Left renal pelvis (tissue), 4 donors: ENCODE data around the gene GRM1. TPM values are rescaled to one million over a fixed set of nuclear protein-coding genes. Genes with fewer than 3 reads are reported as not detected.

Experiments used
- DNase-seq, 4 donors: peaks; one replicate each; pipeline ENCODE4 v3.0.0-alpha.2; 2013; ENCODE audit warnings: low read depth in 4 of 4, low spot score in 3 of 4
- polyA plus RNA-seq, 4 donors: library from polyadenylated mRNA; unstranded; fragments of 120-200 nt; gene quantifications; one replicate each; pipeline ENCODE4 v1.2.1, GENCODE V29; 2013; ENCODE audit not compliant: insufficient read length in 4 of 4

The GRM1 gene
- polyA plus RNA-seq, 4 donors = 0.11 to 0.39 (median 0.28) TPM

GRCh38 chr6:146434732-146435390 is 406.0 kb downstream of the GRM1 start:
- DNase-seq = no peak

- no peak for DNase-seq
These were observed 413.0 kb downstream of the GRM1 start for GRCh38 chr6:146441907-146442306.

GRCh38 chr6:146444189-146444588 is 415.3 kb downstream of the GRM1 start:
- DNase-seq = no peak

- DNase-seq = no peak
These were observed 416.4 kb downstream of the GRM1 start for GRCh38 chr6:146445233-146445632.

GRCh38 chr6:146456886-146457285 is 428.0 kb downstream of the GRM1 start:
- DNase-seq = no peak

- DNase-seq = no peak
These were observed 432.1 kb downstream of the GRM1 start for GRCh38 chr6:146460941-146461340.

- DNase-seq = no peak
These were observed 441.4 kb downstream of the GRM1 start for GRCh38 chr6:146470091-146470770.

GRCh38 chr6:146472918-146473317 is 444.1 kb downstream of the GRM1 start:
- DNase-seq = no peak

GRCh38 chr6:146481527-146481926 is 452.7 kb downstream of the GRM1 start:
- no peak for DNase-seq

GRCh38 chr6:146484411-146484810 is 455.5 kb downstream of the GRM1 start:
- DNase-seq = no peak

Other genes starting within 250 kb of the GRM1 start
- gene FBXO30, start 214.3 kb upstream of the GRM1 start, polyA plus RNA-seq = 10 to 100 TPM; 10.9 to 15.2 (median 11.9) TPM
- gene SHPRH, start 64.7 kb upstream of the GRM1 start, polyA plus RNA-seq = 10 to 100 TPM; 17.7 to 24.1 (median 23.3) TPM